T-cell (primary cell): ENCODE data around the gene CLEC17A. TPM values are rescaled to one million over a fixed set of nuclear protein-coding genes. Genes with fewer than 3 reads are reported as not detected.

Source experiments
- ATAC-seq, 4 experiments: fragments of 200-7000 bp in 3 of 4; fragments of 150-1000 bp in 1 of 4; cut with Tn5 transposase; replicated peaks in 1 of 4; 1 replicate in 3 of 4; 2 replicates in 1 of 4; pipeline ENCODE4 v1.10.0; 2021; ENCODE audit warnings: moderate library complexity in 3 of 4, mild to moderate bottlenecking in 2 of 4, moderate number of reproducible peaks in 1 of 4
- CTCF ChIA-PET, 2 donors: fragments of 300-600 bp; sonication (Branson Sonifier 250); formaldehyde crosslinking; loops; one replicate each; lab custom pipeline; 2022; ENCODE audit warnings: antibody characterized with exemption in 2 of 2; lab: Charles Lee
- POLR2A ChIA-PET, 2 donors: fragments of 300-600 bp; sonication (Branson Sonifier 250); formaldehyde crosslinking; loops; one replicate each; lab custom pipeline; 2022; ENCODE audit warnings: antibody characterized with exemption in 2 of 2; lab: Charles Lee
- DNase-seq, 35 experiments: peaks; one replicate each; pipeline versions ENCODE4 v3.0.0 to v3.0.0-alpha.2; 2013 to 2023
- H3K27ac ChIP-seq: one replicate; pipeline ENCODE4 v1.5.1; 2013; ENCODE audit warnings: low read length
- H3K27me3 ChIP-seq, 2 experiments: replicated peaks in 1 of 2; 1 replicate in 1 of 2; 2 replicates in 1 of 2; pipeline versions ENCODE4 v1.6.1 to v1.7.0; 2013; ENCODE audit warnings: low read length in 1 of 2, mixed read lengths in 1 of 2; ENCODE audit not compliant: control insufficient read depth in 2 of 2, insufficient read depth in 2 of 2; ENCODE audit errors: extremely low read depth in 1 of 2
- H3K36me3 ChIP-seq, 2 donors: 1 replicate in 1 of 2; 2 replicates in 1 of 2; pipeline versions ENCODE4 v1.6.1 to v1.7.0; 2013; ENCODE audit warnings: low read length in 1 of 2; ENCODE audit not compliant: control insufficient read depth in 2 of 2, insufficient read depth in 1 of 2; ENCODE audit errors: extremely low read depth in 1 of 2
- H3K4me1 ChIP-seq, 2 experiments: 1 replicate in 1 of 2; 2 replicates in 1 of 2; pipeline versions ENCODE4 v1.6.1 to v1.7.0; 2013; ENCODE audit warnings: low read length in 2 of 2, mixed read lengths in 1 of 2; ENCODE audit not compliant: insufficient read depth in 2 of 2, control insufficient read depth in 1 of 2; ENCODE audit errors: extremely low read depth in 1 of 2
- H3K4me3 ChIP-seq, 2 donors: 1 replicate in 1 of 2; 2 replicates in 1 of 2; pipeline versions ENCODE4 v1.5.1 to v1.7.0; 2013; ENCODE audit warnings: mild to moderate bottlenecking in 2 of 2, low read length in 1 of 2, moderate library complexity in 1 of 2; ENCODE audit not compliant: control insufficient read depth in 1 of 2; ENCODE audit errors: extremely low read depth in 1 of 2
- H3K9me3 ChIP-seq: 2 replicates; pipeline ENCODE4 v1.7.0; 2013
- H3K27ac Mint-ChIP-seq, 2 donors: one replicate each; pipeline ENCODE4 v1.8.0; 2020 to 2021; ENCODE audit warnings: mild to moderate bottlenecking in 2 of 2, mixed read lengths in 2 of 2
- H3K27me3 Mint-ChIP-seq, 2 donors: one replicate each; pipeline ENCODE4 v1.8.0; 2021 to 2022; ENCODE audit warnings: mixed read lengths in 2 of 2
- H3K36me3 Mint-ChIP-seq: one replicate; pipeline ENCODE4 v1.8.0; 2021; ENCODE audit warnings: mixed read lengths
- H3K4me1 Mint-ChIP-seq, 3 donors: one replicate each; pipeline ENCODE4 v1.8.0; 2020 to 2022; ENCODE audit warnings: mixed read lengths in 3 of 3, mild to moderate bottlenecking in 1 of 3
- H3K4me3 Mint-ChIP-seq, 3 donors: one replicate each; pipeline ENCODE4 v1.8.0; 2020 to 2022; ENCODE audit warnings: mild to moderate bottlenecking in 3 of 3, mixed read lengths in 3 of 3, moderate library complexity in 3 of 3
- H3K9me3 Mint-ChIP-seq, 3 donors: one replicate each; pipeline ENCODE4 v1.8.0; 2020 to 2022; ENCODE audit warnings: mixed read lengths in 3 of 3
- WGBS: methylation state at CpG from one replicate; pipeline ENCODE4 v1.1.5; 2013; ENCODE audit warnings: missing lambda C conversion rate; ENCODE audit not compliant: insufficient coverage; 5-methylcytosine and 5-hydroxymethylcytosine counted together
- total RNA-seq, 35 experiments: library from RNA in 6 of 35; stranded (reverse) in 6 of 35; fragments of 120-200 nt in 1 of 35; gene quantifications; one replicate each; pipeline versions ENCODE4 v1.2.1 to v1.2.4 and lab custom pipeline; 2013 to 2026

The CLEC17A gene
- total RNA-seq, 5 donors from 2014 or later (not counting 1 experiment from before 2014, with no cell fraction given), result 0.40 to 5.2 (median 1.1) TPM

- Mint-ChIP-seq H3K27ac (no peak overlapping the region), H3K36me3 (no peaks in the 10 kb centered on the region), H3K9me3 (peaks cover 0 to under 1% (median 0%) of the 10 kb centered on the region in 3 donors), H3K4me1 (no peaks in the 10 kb centered on the region), H3K4me3 (no peak overlapping the region), H3K27me3 (peaks cover 16 to 26% of the 10 kb centered on the region in 2 donors)
- Histone ChIP-seq H3K4me3 (no peak overlapping the region), H3K4me1 (no peaks in the 10 kb centered on the region), H3K36me3 (no peaks in the 10 kb centered on the region), H3K27me3 (peaks cover 0 to 15% of the 10 kb centered on the region in 2 experiments), H3K9me3 (no peaks in the 10 kb centered on the region), H3K27ac (no peak overlapping the region)
- POLR2A ChIA-PET, result no interaction called here
- WGBS, result 76% methylated on average over 8 of the region's 11 CpGs
- CTCF ChIA-PET, result no interaction called here
- ATAC-seq (no peak), DNase-seq (no peak)
Observed at GRCh38 chr19:14655726-14656125, 72.8 kb downstream of the CLEC17A start.

- no peak overlapping the region for H3K27ac Mint-ChIP-seq
Observed at GRCh38 chr19:14659874-14660489, 77.1 kb downstream of the CLEC17A start.

GRCh38 chr19:14661372-14661924, 78.6 kb downstream of the CLEC17A start:
- H3K36me3 Mint-ChIP-seq, result no peaks in the 10 kb centered on the region
- H3K4me1 ChIP-seq, result no peaks in the 10 kb centered on the region
- H3K36me3 ChIP-seq, result no peaks in the 10 kb centered on the region
- peaks cover 0 to 2% (median 0%) of the 10 kb centered on the region in 3 donors for H3K4me1 Mint-ChIP-seq
- no peak for DNase-seq
- H3K27ac ChIP-seq, result no peak overlapping the region
- no peak overlapping the region for H3K27ac Mint-ChIP-seq
- ATAC-seq, result no peak
- H3K4me3 ChIP-seq, result no peak overlapping the region
- H3K9me3 Mint-ChIP-seq, result no peaks in the 10 kb centered on the region
- peaks cover 11% of the 10 kb centered on the region in 2 donors for H3K27me3 Mint-ChIP-seq
- CTCF ChIA-PET, result no interaction called here
- H3K9me3 ChIP-seq, result no peaks in the 10 kb centered on the region
- 34% methylated on average over 6 of the region's 12 CpGs for WGBS
- H3K27me3 ChIP-seq, result peaks cover 0 to 7% of the 10 kb centered on the region in 2 experiments
- POLR2A ChIA-PET, result no interaction called here
- H3K4me3 Mint-ChIP-seq, result no peak overlapping the region

More at GRCh38 chr19:14659874-14660489, 77.1 kb downstream of the CLEC17A start:
- Mint-ChIP-seq H3K9me3 (no peaks in the 10 kb centered on the region), H3K27me3 (peaks cover 14 to 19% of the 10 kb centered on the region in 2 donors), H3K36me3 (no peaks in the 10 kb centered on the region), H3K4me3 (no peak overlapping the region), H3K4me1 (peaks cover 0 to 2% (median 0%) of the 10 kb centered on the region in 3 donors)
- WGBS, result no CpG with 5 or more reads among the region's 6 CpGs
- H3K27me3 ChIP-seq, result peaks cover 0 to 15% of the 10 kb centered on the region in 2 experiments
- H3K27ac ChIP-seq, result no peak overlapping the region
- ATAC-seq (no peak), DNase-seq (no peak)
- H3K4me3 ChIP-seq, result no peak overlapping the region
- ChIA-PET CTCF (no interaction called here), POLR2A (no interaction called here)
- H3K4me1 ChIP-seq, result no peaks in the 10 kb centered on the region
- no peaks in the 10 kb centered on the region for H3K36me3 ChIP-seq
- H3K9me3 ChIP-seq, result no peaks in the 10 kb centered on the region

Other genes starting within 250 kb of the CLEC17A start
- gene ADGRE5, start 201.6 kb upstream of the CLEC17A start, total RNA-seq, result 1,000 to 10,000 TPM in 1 of 5 donors, 100 to 1,000 TPM in 4; 194 to 1,118 (median 206) TPM
- 100 to 1,000 TPM; 159 to 280 (median 179) TPM for gene DDX39A, start 163.7 kb upstream of the CLEC17A start, total RNA-seq
- gene PKN1, start 149.8 kb upstream of the CLEC17A start, total RNA-seq, result 100 to 1,000 TPM; 170 to 272 (median 224) TPM
- gene PTGER1, start 107.7 kb upstream of the CLEC17A start, total RNA-seq, result under 1 TPM in 2 of 5 donors, not detected in 3; 0.23 to 0.25 TPM
- 10 to 100 TPM; 27.5 to 44.4 (median 35.4) TPM for gene GIPC1, start 87.0 kb upstream of the CLEC17A start, total RNA-seq
- 100 to 1,000 TPM; 158 to 575 (median 165) TPM for gene DNAJB1, start 64.7 kb upstream of the CLEC17A start, total RNA-seq
- gene TECR, start 53.5 kb upstream of the CLEC17A start, total RNA-seq, result 100 to 1,000 TPM; 137 to 207 (median 171) TPM
- 100 to 1,000 TPM in 1 of 5 donors, 10 to 100 TPM in 4; 47.9 to 112 (median 90.4) TPM for gene NDUFB7, start 11.0 kb upstream of the CLEC17A start, total RNA-seq
- not detected for gene ADGRE3, start 91.8 kb downstream of the CLEC17A start, total RNA-seq
- gene ZNF333, start 107.0 kb downstream of the CLEC17A start, total RNA-seq, result 10 to 100 TPM; 20.5 to 39.0 (median 30.4) TPM
- 1 to 10 TPM in 2 of 5 donors, under 1 TPM in 3; 0.62 to 5.4 (median 0.82) TPM for gene ADGRE2, start 195.5 kb downstream of the CLEC17A start, total RNA-seq